HG03097 (cell line): Measurements from ENCODE around the gene ZNF628.

Experiments used
- ATAC-seq: cut with Tn5 transposase; IDR thresholded peaks from one replicate; pipeline ENCODE4 v1.9.1; 2021; ENCODE audit not compliant: unreplicated experiment, low FRiP score

The ZNF628 gene

DNA sequence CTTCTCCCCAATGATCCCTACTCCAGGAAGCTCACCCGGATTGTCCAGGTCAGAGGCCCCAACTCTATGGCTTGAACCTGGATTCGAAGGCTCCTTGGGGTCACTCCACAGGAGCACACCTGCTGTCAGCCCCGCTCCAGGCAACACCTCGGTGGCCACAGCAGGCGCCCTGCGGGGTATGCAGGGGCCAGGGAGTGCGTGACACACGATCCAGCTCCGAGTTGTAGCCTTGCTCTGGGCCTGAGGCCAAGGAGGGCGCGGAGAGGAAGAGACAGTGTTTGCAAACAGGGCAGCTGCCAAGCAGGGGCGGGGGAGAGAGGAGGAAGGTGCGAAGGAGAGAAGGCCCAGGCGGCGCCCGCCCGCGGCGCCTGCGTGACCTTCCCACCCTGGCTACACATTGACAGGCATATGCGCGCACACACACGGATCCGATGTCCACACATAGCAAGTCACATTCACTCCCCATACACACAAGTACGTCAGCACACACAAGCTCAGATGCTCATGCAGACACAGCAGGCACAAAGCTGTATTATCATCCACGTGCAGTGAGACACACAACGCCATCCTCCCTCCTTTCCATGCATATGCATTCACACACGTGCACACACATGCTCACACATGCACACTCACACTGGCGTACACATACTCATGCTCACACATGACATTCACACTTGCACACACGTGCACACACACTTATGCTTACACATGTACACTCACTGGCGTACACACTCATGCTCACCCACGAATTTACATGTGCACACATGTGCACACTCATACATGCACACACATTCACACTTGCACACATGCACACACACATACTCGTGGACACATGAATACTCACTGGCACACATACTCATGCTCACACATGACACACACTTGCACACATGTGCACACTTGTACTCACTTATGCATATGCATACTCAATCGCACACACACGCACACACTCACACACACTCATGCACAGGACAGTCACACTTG lies 50.1 kb downstream of the ZNF628 start:
- ATAC-seq: no peak

DNA sequence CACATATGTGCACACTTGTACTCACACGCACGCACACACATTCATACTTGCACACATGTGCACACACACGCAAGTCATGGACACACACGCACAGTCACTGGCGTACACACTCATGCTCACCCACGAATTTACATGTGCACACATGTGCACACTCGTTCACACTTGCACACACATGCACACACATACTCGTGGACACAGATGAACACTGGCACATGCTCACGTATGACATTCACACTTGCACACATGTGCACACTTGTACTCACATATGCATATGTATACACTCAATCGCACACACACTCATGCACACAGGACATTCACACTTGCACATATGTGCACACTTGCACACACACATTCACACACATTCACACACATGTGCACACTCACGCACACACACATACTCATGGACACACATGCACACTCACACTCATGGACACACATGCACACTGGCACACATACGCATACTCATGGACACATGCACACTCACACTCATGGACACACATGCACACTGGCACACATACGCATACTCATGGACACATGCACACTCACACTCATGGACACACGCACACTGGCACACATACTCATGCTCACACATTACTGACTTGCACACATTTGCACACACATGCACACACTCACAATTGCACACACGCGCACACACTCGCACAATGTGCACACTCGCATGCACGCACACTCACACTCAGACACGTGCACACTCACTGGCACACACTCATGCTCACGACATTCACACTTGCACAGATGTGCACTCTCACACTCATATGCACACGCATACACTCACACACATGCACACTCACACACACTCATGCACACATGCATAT lies 51.0 kb downstream of the ZNF628 start:
- no peak for ATAC-seq

DNA sequence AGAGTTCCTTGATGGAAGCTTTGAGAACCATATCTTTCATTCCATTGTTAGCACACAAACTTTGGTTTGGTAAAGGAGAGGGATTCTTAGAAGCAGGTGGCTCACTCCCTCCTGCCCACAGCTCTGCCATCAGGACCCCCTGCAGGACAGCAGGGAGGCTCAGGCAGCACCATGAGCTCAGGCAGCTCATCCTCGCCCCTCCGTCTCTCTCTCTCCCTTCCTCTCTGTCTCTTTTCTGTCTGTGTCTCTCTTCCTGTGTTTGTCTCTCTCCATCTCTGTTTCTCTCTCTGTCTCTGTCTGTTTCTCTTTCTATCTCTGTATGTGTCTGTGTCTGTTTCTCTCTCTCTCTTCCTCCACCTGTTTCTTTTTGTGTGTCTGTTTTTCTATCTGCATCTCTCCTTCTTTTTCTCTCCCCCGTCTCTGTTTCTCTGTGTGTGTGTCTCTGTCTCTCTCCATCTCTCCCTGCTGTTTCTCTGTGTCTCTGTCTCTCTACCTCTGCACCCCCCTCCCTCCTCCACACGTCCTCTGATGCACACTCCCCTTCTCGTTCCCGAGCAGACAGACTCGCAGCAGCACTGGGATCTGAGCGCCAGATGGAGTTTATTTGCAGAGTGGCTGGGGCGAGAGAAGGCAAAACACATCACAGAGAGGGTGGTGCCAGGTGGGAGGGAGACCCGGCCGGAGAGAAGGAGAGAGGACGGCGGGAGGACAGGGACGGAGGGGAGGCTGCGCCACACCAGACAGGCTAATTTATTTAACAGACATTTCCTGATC lies 51.8 kb downstream of the ZNF628 start:
- no peak for ATAC-seq

DNA sequence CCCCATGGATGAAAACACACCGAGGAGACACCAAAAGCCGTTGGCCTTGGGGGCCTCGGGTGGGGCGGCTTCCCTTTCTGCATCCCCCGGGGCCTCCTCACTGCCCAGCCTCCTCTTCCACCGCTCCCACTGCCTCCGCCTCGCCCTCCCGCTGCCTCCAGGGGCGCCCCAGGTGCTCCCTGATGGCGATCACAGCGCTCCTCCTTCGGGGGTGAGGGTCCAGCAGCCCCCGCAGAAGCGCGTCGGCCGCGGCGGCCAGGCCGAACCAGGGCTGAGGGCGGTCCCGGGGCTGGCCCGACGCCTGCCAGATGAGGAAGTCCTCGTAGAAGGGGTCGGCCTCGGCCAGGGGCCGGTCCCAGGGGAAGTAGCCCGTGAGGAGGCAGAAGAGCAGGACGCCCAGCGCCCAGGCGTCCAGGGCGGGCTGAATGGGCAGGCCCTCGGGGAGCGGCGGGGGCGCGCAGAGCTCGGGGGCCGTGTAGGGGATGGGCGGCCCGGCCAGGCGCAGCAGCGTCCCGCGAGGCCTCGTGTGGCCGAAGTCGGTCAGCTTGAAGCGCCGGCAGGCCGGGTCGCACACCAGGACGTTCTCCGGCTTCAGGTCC lies 53.3 kb downstream of the ZNF628 start:
- ATAC-seq: no peak

DNA sequence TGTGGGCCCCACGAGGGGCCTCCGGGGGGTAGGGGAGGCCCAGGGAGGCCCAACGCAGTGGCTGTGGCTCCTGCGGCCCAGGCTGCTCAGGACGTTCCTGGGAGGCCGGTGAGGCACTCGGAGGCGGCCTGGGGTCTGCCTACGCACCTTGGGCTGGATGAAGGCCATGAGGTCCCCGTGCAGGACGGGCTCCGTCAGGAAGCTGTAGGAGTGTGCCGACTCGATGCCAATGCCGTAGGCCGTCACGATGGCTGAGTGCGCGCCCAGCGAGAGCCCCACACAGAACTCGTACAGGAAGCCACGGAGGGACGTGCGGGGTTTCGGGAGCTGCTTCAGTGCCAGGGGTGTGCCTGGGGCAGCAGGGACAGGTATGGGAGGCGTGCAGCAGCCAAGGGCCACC lies 54.6 kb downstream of the ZNF628 start:
- no peak for ATAC-seq
